AG04450 (cell line): ENCODE results near the gene ORM1. TPM values are rescaled to one million over a fixed set of nuclear protein-coding genes. Genes with fewer than 3 reads are reported as not detected.
A peak's percentile ranks its signal among the peaks of the same experiment; 100 is the strongest.

Source experiments
- CTCF ChIA-PET: fragments of 300-600, 350-600 bp; formaldehyde crosslinking; extraction: SDS; loops from one replicate; lab custom pipeline; 2022; ENCODE audit warnings: antibody characterized with exemption, inconsistent platforms; lab: Charles Lee
- POLR2A ChIA-PET: fragments of 350-600 bp; formaldehyde crosslinking; extraction: SDS; loops from one replicate; lab custom pipeline; 2021; ENCODE audit warnings: antibody characterized with exemption, inconsistent platforms; lab: Yijun Ruan, JAX
- DNase-seq: peaks from one replicate; pipeline ENCODE4 v3.0.0-alpha.2; 2011; ENCODE audit warnings: low read depth, low spot score
- H3K27ac ChIP-seq: one replicate; pipeline ENCODE4 v1.5.1; 2012; ENCODE audit warnings: low read depth, low read length, control low read depth
- H3K27me3 ChIP-seq: one replicate; pipeline ENCODE4 v1.6.0; 2012; ENCODE audit warnings: low read length; ENCODE audit not compliant: control insufficient read depth, insufficient read depth
- H3K4me3 ChIP-seq: 2 replicates; pipeline ENCODE4 v1.5.1; 2011; ENCODE audit warnings: mild to moderate bottlenecking, low read depth, low read length, control low read depth
- H3K9me3 ChIP-seq: 2 replicates; pipeline ENCODE4 v1.5.1; 2012; ENCODE audit warnings: low read length; ENCODE audit not compliant: control insufficient read depth, insufficient read depth
- CTCF ChIP-seq: IDR thresholded peaks from 2 replicates; pipeline ENCODE4 v1.5.1; 2011; ENCODE audit warnings: low read depth, low read length, control low read depth, inconsistent platforms
- polyA plus RNA-seq: library from polyadenylated mRNA; depleted of rRNA; stranded (reverse); fragments of >200 nt; gene quantifications from 2 replicates; pipeline ENCODE4 v1.2.3, GENCODE V29; 2011

The ORM1 gene
- polyA plus RNA-seq, 1 experiment, result 0.17 TPM

DNA sequence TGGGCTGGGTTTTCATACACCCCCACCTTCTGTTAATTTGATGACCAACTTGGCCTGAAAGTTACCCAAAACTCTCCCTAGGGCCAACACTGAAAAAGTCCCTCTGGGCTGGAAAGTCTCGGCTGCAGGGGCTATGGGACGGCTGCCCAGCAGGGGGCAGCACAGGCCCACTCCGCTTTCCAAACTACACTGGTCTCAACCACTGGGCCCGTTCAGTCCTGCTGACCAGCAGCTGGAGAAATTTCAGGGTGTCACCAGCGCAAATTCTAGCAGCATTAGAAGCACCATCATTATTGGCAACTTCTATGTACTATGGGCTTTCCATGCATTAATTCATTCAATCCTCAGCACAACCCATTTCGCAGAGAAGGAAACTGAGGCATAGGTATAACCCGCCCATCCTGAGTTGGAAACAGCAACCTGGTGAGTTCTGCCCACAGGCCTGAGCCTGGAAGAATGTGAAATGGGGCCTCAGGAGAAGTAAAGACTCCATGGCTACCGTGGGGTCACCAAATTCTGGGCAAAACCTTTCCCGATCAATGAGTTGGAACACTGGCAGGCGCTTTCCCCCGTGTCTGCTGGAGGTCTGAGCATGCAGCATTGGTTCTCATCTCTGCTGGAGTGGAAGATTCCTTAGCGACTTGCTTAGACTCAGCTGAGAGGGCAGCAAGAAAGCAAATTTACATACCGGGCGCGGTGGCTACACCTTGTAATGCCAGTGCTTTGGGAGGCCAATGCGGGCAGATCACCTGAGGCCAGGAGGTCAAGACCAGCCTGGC, 16.4 kb downstream of the ORM1 start:
- no peak overlapping the region for H3K4me3 ChIP-seq
- ChIA-PET POLR2A (no interaction called here), CTCF (interaction anchor here (0.6 to 2.5 kb wide), 8 partner anchors 8 to 314 kb away, joined by 3 to 13 read pairs (median 6); no protein-coding TSS in a partner anchor)
- TF ChIP-seq CTCF, result peak; percentile 93
- no peak overlapping the region for H3K27ac ChIP-seq
- no peak for DNase-seq
- H3K27me3 ChIP-seq, result no peaks in the 10 kb centered on the region
- H3K9me3 ChIP-seq, result no peaks in the 10 kb centered on the region; the same call in 1 of the 2 replicates

- H3K9me3 ChIP-seq, result no peaks in the 10 kb centered on the region
- no peak for DNase-seq
- no peak overlapping the region for H3K4me3 ChIP-seq
- H3K27ac ChIP-seq, result no peak overlapping the region
- POLR2A ChIA-PET, result no interaction called here
- CTCF ChIA-PET, result interaction anchor here (0.6 kb wide), 1 partner anchor 61 kb away, joined by 7 read pairs; no protein-coding TSS in a partner anchor
- TF ChIP-seq CTCF, result no peak
- no peaks in the 10 kb centered on the region for H3K27me3 ChIP-seq
Observed at GRCh38 chr9:114341152-114341830, 18.4 kb downstream of the ORM1 start.

GRCh38 chr9:114341991-114342390, 19.1 kb downstream of the ORM1 start:
- DNase-seq, result no peak
- Histone ChIP-seq H3K27ac (no peak overlapping the region), H3K27me3 (no peaks in the 10 kb centered on the region), H3K4me3 (no peak overlapping the region), H3K9me3 (no peaks in the 10 kb centered on the region)
- POLR2A ChIA-PET, result no interaction called here
- CTCF ChIA-PET, result no interaction called here
- no peak for TF ChIP-seq CTCF

GRCh38 chr9:114342755-114343440, 20.0 kb downstream of the ORM1 start:
- Histone ChIP-seq H3K4me3 (no peak overlapping the region), H3K27me3 (no peaks in the 10 kb centered on the region), H3K27ac (peak overlapping the region; percentile 68), H3K9me3 (no peaks in the 10 kb centered on the region)
- TF ChIP-seq CTCF, result no peak
- CTCF ChIA-PET, result no interaction called here
- POLR2A ChIA-PET, result no interaction called here
- DNase-seq, result no peak
